GM12873 (cell line): ENCODE results near the gene SUSD2.

Experiments used
- TF ChIP-seq, protein P1 (sequence below): IDR thresholded peaks from 2 replicates; pipeline ENCODE4 v1.5.1; 2012; ENCODE audit warnings: low read depth, mild to moderate bottlenecking, moderate library complexity, low read length, control low read depth; ENCODE audit not compliant: insufficient read depth; ENCODE audit errors: missing control alignments

The SUSD2 gene

GRCh38 chr22:24169439-24170058 is 11.7 kb upstream of the SUSD2 start:
- TF ChIP-seq, protein P1, sequence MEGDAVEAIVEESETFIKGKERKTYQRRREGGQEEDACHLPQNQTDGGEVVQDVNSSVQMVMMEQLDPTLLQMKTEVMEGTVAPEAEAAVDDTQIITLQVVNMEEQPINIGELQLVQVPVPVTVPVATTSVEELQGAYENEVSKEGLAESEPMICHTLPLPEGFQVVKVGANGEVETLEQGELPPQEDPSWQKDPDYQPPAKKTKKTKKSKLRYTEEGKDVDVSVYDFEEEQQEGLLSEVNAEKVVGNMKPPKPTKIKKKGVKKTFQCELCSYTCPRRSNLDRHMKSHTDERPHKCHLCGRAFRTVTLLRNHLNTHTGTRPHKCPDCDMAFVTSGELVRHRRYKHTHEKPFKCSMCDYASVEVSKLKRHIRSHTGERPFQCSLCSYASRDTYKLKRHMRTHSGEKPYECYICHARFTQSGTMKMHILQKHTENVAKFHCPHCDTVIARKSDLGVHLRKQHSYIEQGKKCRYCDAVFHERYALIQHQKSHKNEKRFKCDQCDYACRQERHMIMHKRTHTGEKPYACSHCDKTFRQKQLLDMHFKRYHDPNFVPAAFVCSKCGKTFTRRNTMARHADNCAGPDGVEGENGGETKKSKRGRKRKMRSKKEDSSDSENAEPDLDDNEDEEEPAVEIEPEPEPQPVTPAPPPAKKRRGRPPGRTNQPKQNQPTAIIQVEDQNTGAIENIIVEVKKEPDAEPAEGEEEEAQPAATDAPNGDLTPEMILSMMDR = no peak

DNA sequence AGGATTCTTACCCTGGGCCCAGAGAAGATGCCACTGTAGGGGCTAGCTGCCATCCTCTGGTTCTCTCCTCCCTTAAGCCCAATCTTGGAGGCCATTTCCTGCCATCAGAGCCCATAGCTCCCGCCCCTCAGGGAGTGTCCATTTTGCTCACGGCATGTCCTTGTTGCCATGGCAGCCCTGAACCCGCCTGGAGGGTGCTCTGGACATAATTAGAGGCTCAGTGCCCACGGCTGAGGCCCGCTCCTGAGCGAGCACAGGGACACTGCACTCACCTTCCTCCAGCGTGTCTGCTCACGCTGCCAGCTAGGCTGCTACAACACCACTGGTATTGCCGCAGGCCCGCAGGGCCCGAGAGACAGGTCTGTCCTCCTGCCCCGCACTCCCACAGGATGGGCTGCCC is 11.1 kb upstream of the SUSD2 start:
- TF ChIP-seq, protein P1 = no peak

DNA sequence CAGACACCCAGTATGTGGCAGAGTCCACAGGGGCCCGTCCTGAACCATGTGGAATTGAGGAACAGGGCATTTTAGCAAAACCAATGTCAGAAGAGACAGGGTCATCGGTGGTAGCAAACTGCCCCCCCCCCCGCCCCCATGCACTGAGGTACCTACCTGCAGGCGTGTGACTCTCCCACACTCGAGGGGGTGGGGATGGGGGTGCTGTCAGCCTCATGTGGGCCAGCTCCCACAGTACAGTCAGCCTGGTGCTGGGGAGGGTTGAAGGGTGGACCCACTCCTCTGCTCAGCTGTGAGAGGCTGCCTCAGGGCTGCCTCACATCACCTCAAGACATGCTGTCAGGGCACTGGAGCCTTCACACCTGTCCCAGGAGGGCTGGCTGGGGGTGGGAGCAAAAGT is 10.7 kb upstream of the SUSD2 start:
- TF ChIP-seq, protein P1 = no peak

DNA sequence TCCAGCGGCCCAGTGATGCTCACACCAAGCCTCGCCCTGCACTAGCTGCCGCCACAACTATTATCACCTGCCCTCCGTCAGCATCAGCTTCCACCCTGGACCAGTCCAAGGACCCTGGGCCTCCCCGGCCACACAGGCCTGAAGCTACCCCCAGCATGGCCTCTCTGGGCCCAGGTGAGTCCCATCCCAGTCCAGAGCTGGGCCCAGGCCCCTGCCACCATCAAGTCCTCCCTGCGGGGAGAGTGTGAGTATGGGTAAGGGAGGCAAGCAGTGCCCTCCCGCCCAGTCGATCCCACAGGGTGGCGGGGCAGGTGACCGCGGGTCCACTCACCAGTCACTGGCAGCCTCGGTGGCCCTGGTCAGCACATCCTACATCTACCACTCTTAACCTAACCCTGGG is 9.5 kb upstream of the SUSD2 start:
- TF ChIP-seq, protein P1 = no peak

DNA sequence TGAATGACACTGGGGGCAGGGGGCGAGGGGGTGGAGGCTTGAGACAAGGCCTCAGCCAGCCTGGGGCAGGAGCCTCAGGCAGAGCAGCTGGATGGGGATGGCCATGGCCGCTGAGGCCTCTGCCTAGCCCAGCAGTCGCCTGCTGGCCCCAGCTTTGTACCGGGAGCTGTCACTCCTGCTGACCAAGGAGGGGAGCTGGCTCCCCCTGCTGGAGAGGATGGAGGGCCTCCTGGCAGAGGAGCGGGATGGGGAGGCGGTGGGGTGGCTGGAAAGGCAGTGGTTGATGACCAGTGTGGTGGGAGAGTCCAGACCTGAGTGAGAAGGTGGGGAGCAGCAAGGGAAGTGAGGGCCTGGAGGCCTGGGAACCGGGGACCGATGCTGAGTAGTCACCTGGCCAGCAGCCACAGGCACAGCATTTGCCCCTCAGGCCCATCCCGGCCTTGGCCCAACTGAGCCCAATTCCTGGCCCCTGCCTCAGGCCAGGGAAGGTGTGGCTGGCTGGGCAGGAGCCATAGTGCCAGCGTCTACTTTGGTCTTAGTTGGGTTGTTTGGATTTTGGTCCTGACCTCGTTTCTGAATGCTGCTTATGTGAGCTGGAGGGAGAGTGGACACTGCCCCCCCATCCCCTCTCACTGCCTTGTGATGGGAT is 6.0 kb upstream of the SUSD2 start:
- TF ChIP-seq, protein P1 = peak; percentile 84

GRCh38 chr22:24176040-24176439 is 5.2 kb upstream of the SUSD2 start:
- TF ChIP-seq, protein P1 = no peak

GRCh38 chr22:24176630-24177029 is 4.7 kb upstream of the SUSD2 start:
- TF ChIP-seq, protein P1 = no peak
